T-helper 1 cell treated with Interleukin-12 subunit alpha and Interleukin-12 subunit beta and Interleukin-4 antibody, amounts not matched to agents 30 μg/mL and 1 μg/mL, for 36 hours (primary cell): ENCODE measurements around the gene CHRM5.

Source experiments
- H3K27ac Mint-ChIP-seq: one replicate; pipeline ENCODE4 v1.8.0; 2021; ENCODE audit warnings: mild to moderate bottlenecking, mixed read lengths
- H3K27me3 Mint-ChIP-seq: one replicate; pipeline ENCODE4 v1.8.0; 2021; ENCODE audit warnings: low read depth, mixed read lengths
- H3K36me3 Mint-ChIP-seq: one replicate; pipeline ENCODE4 v1.8.0; 2021; ENCODE audit warnings: low read depth, mixed read lengths
- H3K4me1 Mint-ChIP-seq: one replicate; pipeline ENCODE4 v1.8.0; 2021; ENCODE audit warnings: low read depth, mixed read lengths
- H3K4me3 Mint-ChIP-seq: one replicate; pipeline ENCODE4 v1.8.0; 2021; ENCODE audit warnings: mild to moderate bottlenecking, moderate library complexity, mixed read lengths
- H3K9me3 Mint-ChIP-seq: one replicate; pipeline ENCODE4 v1.8.0; 2021; ENCODE audit warnings: mixed read lengths

The CHRM5 gene

GRCh38 chr15:33968224-33968623 lies at the start of gene CHRM5:
CHRM5 (plus strand) TSS chr15:33968497; CDS start chr15:34062718, 94,221 bp downstream.
- no peaks in the 10 kb centered on the region for H3K36me3 Mint-ChIP-seq
- H3K4me1 Mint-ChIP-seq, result no peaks in the 10 kb centered on the region
- no peak within 1 kb of the TSS for H3K4me3 Mint-ChIP-seq
- H3K9me3 Mint-ChIP-seq, result no peaks in the 10 kb centered on the region
- no peak within 1 kb of the TSS for H3K27ac Mint-ChIP-seq
- peaks cover 4% of the 10 kb centered on the region for H3K27me3 Mint-ChIP-seq

- no peaks in the 10 kb centered on the region for H3K27me3 Mint-ChIP-seq
- no peaks in the 10 kb centered on the region for H3K36me3 Mint-ChIP-seq
- H3K4me1 Mint-ChIP-seq, result no peaks in the 10 kb centered on the region
- H3K27ac Mint-ChIP-seq, result no peak overlapping the region
- H3K4me3 Mint-ChIP-seq, result no peak overlapping the region
- H3K9me3 Mint-ChIP-seq, result no peaks in the 10 kb centered on the region
Measured at GRCh38 chr15:33923446-33923845, 44.9 kb upstream of the CHRM5 start.

GRCh38 chr15:33926260-33926659 lies 42.0 kb upstream of the CHRM5 start:
- Mint-ChIP-seq H3K27ac (no peak overlapping the region), H3K4me1 (no peaks in the 10 kb centered on the region), H3K4me3 (no peak overlapping the region), H3K27me3 (no peaks in the 10 kb centered on the region), H3K9me3 (no peaks in the 10 kb centered on the region), H3K36me3 (no peaks in the 10 kb centered on the region)

GRCh38 chr15:33932734-33933133 lies 35.6 kb upstream of the CHRM5 start:
- Mint-ChIP-seq H3K36me3 (no peaks in the 10 kb centered on the region), H3K9me3 (no peaks in the 10 kb centered on the region), H3K27me3 (no peaks in the 10 kb centered on the region), H3K27ac (no peak overlapping the region), H3K4me1 (no peaks in the 10 kb centered on the region), H3K4me3 (no peak overlapping the region)

GRCh38 chr15:33934396-33934795 lies 33.9 kb upstream of the CHRM5 start:
- Mint-ChIP-seq H3K27me3 (no peaks in the 10 kb centered on the region), H3K36me3 (no peaks in the 10 kb centered on the region), H3K4me1 (no peaks in the 10 kb centered on the region), H3K9me3 (no peaks in the 10 kb centered on the region), H3K4me3 (no peak overlapping the region), H3K27ac (no peak overlapping the region)

GRCh38 chr15:33934921-33935320 lies 33.4 kb upstream of the CHRM5 start:
- no peaks in the 10 kb centered on the region for H3K36me3 Mint-ChIP-seq
- H3K27me3 Mint-ChIP-seq, result no peaks in the 10 kb centered on the region
- H3K4me3 Mint-ChIP-seq, result no peak overlapping the region
- H3K9me3 Mint-ChIP-seq, result no peaks in the 10 kb centered on the region
- no peak overlapping the region for H3K27ac Mint-ChIP-seq
- no peaks in the 10 kb centered on the region for H3K4me1 Mint-ChIP-seq

GRCh38 chr15:33941279-33942063 lies 26.8 kb upstream of the CHRM5 start:
- no peak overlapping the region for H3K4me3 Mint-ChIP-seq
- no peaks in the 10 kb centered on the region for H3K27me3 Mint-ChIP-seq
- no peak overlapping the region for H3K27ac Mint-ChIP-seq
- H3K4me1 Mint-ChIP-seq, result no peaks in the 10 kb centered on the region
- H3K9me3 Mint-ChIP-seq, result no peaks in the 10 kb centered on the region
- no peaks in the 10 kb centered on the region for H3K36me3 Mint-ChIP-seq

- Mint-ChIP-seq H3K27ac (no peak overlapping the region), H3K36me3 (no peaks in the 10 kb centered on the region), H3K4me3 (no peak overlapping the region), H3K9me3 (no peaks in the 10 kb centered on the region), H3K4me1 (no peaks in the 10 kb centered on the region), H3K27me3 (no peaks in the 10 kb centered on the region)
Measured at GRCh38 chr15:33946152-33946551, 22.1 kb upstream of the CHRM5 start.

- no peak overlapping the region for H3K4me3 Mint-ChIP-seq
- no peaks in the 10 kb centered on the region for H3K4me1 Mint-ChIP-seq
- no peaks in the 10 kb centered on the region for H3K9me3 Mint-ChIP-seq
- no peaks in the 10 kb centered on the region for H3K27me3 Mint-ChIP-seq
- no peak overlapping the region for H3K27ac Mint-ChIP-seq
- H3K36me3 Mint-ChIP-seq, result no peaks in the 10 kb centered on the region
Measured at GRCh38 chr15:33955945-33956344, 12.4 kb upstream of the CHRM5 start.

- H3K27me3 Mint-ChIP-seq, result no peaks in the 10 kb centered on the region
- no peak overlapping the region for H3K27ac Mint-ChIP-seq
- no peaks in the 10 kb centered on the region for H3K4me1 Mint-ChIP-seq
- H3K9me3 Mint-ChIP-seq, result no peaks in the 10 kb centered on the region
- H3K4me3 Mint-ChIP-seq, result no peak overlapping the region
- no peaks in the 10 kb centered on the region for H3K36me3 Mint-ChIP-seq
Measured at GRCh38 chr15:33956397-33956796, 11.9 kb upstream of the CHRM5 start.

- Mint-ChIP-seq H3K9me3 (no peaks in the 10 kb centered on the region), H3K36me3 (no peaks in the 10 kb centered on the region)
Measured at GRCh38 chr15:33959844-33960548, 8.3 kb upstream of the CHRM5 start.

GRCh38 chr15:33960549-33960935 lies 7.8 kb upstream of the CHRM5 start:
- Mint-ChIP-seq H3K4me3 (no peak overlapping the region), H3K27ac (no peak overlapping the region)

More at GRCh38 chr15:33959844-33960548, 8.3 kb upstream of the CHRM5 start:
- Mint-ChIP-seq H3K27me3 (no peaks in the 10 kb centered on the region), H3K27ac (no peak overlapping the region), H3K4me1 (no peaks in the 10 kb centered on the region), H3K4me3 (no peak overlapping the region)

GRCh38 chr15:33963831-33964664 lies 4.2 kb upstream of the CHRM5 start:
- Mint-ChIP-seq H3K27ac (no peak overlapping the region), H3K36me3 (no peaks in the 10 kb centered on the region), H3K9me3 (no peaks in the 10 kb centered on the region), H3K4me1 (no peaks in the 10 kb centered on the region), H3K4me3 (no peak overlapping the region), H3K27me3 (peaks cover 4% of the 10 kb centered on the region)

More at GRCh38 chr15:33960549-33960935, 7.8 kb upstream of the CHRM5 start:
- Mint-ChIP-seq H3K9me3 (no peaks in the 10 kb centered on the region), H3K4me1 (no peaks in the 10 kb centered on the region), H3K27me3 (no peaks in the 10 kb centered on the region), H3K36me3 (no peaks in the 10 kb centered on the region)

- no peak overlapping the region for H3K4me3 Mint-ChIP-seq
- peaks cover 4% of the 10 kb centered on the region for H3K27me3 Mint-ChIP-seq
- no peaks in the 10 kb centered on the region for H3K36me3 Mint-ChIP-seq
- H3K9me3 Mint-ChIP-seq, result no peaks in the 10 kb centered on the region
- H3K27ac Mint-ChIP-seq, result no peak overlapping the region
- H3K4me1 Mint-ChIP-seq, result no peaks in the 10 kb centered on the region
Measured at GRCh38 chr15:33964665-33965040, 3.6 kb upstream of the CHRM5 start.
